ENCODE results near the gene RTRAF. TPM values are rescaled to one million over a fixed set of nuclear protein-coding genes. Genes with fewer than 3 reads are reported as not detected.

Gene RTRAF
- total and polyA plus RNA-seq, 9 of the 15 experiments (the other 6 are each of a cell fraction or from before 2014, with no cell fraction given), result 126 to 204 (median 155) TPM

DNA sequence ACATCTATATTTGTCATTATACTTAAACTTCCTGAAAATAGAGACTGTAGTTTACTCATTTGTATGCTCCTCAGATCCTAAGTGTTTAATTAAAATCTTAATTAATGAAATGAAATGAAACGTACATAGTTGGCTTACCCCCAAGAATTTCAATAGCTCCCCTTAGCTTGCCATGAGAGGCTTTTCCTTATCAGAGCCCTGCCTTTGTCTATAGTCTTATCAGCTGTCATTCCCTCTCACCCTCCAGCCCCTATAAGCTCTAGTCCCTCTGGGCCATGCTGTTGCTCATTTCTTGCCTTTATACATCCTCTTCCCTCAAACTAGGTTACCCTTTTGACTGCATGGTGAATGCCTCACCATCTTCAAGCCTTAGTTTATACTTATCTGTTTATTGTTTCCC is 1.1 kb upstream of the RTRAF start:
- Histone ChIP-seq H3K4me3 (no peak overlapping the region), H3K9me1 (ENCODE audit: control insufficient read depth, insufficient read depth, low read length) (no peaks in the 10 kb centered on the region), H3K27ac (ENCODE audit: extremely low read depth, low read depth, low read length) (no peak overlapping the region; the same call in 2 of the 3 replicates), H3K9me3 (replicated peaks; ENCODE audit: control insufficient read depth, insufficient read depth, low read depth, low read length) (no peaks in the 10 kb centered on the region), H2AFZ (ENCODE audit: low read depth, low read length) (peak overlapping the region; percentile 95), H3K9ac (ENCODE audit: insufficient read depth in 1 of 2, low read depth in 2 of 2, low read length in 2 of 2) (peak overlapping the region in 1 of 2 experiments; percentile 75; a peak in 1 of 4 replicates), H3K27me3 (ENCODE audit: control insufficient read depth in 2 of 2, insufficient read depth in 2 of 2, low read length in 2 of 2) (peaks cover under 1 to 2% of the 10 kb centered on the region in 2 experiments; a peak in 2 of 5 replicates), H3K4me2 (ENCODE audit: insufficient read depth, low read length) (peak overlapping the region; percentile 89), H3K36me3 (ENCODE audit: control insufficient read depth, insufficient read depth, low read length) (peaks cover 17% of the 10 kb centered on the region; the same call in 2 of the 3 replicates), H3K4me1 (replicated peaks in 1 of 2; ENCODE audit: control insufficient read depth in 2 of 2, insufficient read depth in 2 of 2, low read length in 2 of 2) (no peaks in the 10 kb centered on the region; a peak in 1 of 5 replicates), H4K20me1 (replicated peaks; ENCODE audit: control insufficient read depth, insufficient read depth, low read length) (no peaks in the 10 kb centered on the region; the same call in 1 of the 2 replicates), H3K79me2 (ENCODE audit: control insufficient read depth, insufficient read depth, low read length) (peaks cover 33% of the 10 kb centered on the region)
- ChIA-PET POLR2A (no interaction called here), CTCF (ENCODE audit: low intra/inter-chr PET ratio) (interaction anchor here (0.6 kb wide), 1 partner anchor 10 kb away, joined by 3 read pairs; no protein-coding TSS in a partner anchor)
- BruUV-seq (replicated peaks), result no TSS peak
- peak; percentile 14 to 24 (median 18) for DNase-seq (ENCODE audit: extremely low read depth in 1 of 4, low spot score in 3 of 4)
- in situ Hi-C loops (cut with MboI) (no loop called here), intact Hi-C loops (cut with micrococcal nuclease) (no loop called here)
- ATAC-seq, result peak; percentile 13; the same call in 1 of the 3 replicates
- FAIRE-seq, result no peak
- WGBS (ENCODE audit: insufficient coverage, low coverage, missing lambda C conversion rate), result 0% methylated on average over 1 of the region's 1 CpG
- TF ChIP-seq HDAC2 (IDR thresholded peaks at IDR 0.05), result no peak
- no peak for TF ChIP-seq PRMT5 (CRISPR knock-in tag; IDR thresholded peaks at IDR 0.05)
- TF ChIP-seq, protein P1, sequence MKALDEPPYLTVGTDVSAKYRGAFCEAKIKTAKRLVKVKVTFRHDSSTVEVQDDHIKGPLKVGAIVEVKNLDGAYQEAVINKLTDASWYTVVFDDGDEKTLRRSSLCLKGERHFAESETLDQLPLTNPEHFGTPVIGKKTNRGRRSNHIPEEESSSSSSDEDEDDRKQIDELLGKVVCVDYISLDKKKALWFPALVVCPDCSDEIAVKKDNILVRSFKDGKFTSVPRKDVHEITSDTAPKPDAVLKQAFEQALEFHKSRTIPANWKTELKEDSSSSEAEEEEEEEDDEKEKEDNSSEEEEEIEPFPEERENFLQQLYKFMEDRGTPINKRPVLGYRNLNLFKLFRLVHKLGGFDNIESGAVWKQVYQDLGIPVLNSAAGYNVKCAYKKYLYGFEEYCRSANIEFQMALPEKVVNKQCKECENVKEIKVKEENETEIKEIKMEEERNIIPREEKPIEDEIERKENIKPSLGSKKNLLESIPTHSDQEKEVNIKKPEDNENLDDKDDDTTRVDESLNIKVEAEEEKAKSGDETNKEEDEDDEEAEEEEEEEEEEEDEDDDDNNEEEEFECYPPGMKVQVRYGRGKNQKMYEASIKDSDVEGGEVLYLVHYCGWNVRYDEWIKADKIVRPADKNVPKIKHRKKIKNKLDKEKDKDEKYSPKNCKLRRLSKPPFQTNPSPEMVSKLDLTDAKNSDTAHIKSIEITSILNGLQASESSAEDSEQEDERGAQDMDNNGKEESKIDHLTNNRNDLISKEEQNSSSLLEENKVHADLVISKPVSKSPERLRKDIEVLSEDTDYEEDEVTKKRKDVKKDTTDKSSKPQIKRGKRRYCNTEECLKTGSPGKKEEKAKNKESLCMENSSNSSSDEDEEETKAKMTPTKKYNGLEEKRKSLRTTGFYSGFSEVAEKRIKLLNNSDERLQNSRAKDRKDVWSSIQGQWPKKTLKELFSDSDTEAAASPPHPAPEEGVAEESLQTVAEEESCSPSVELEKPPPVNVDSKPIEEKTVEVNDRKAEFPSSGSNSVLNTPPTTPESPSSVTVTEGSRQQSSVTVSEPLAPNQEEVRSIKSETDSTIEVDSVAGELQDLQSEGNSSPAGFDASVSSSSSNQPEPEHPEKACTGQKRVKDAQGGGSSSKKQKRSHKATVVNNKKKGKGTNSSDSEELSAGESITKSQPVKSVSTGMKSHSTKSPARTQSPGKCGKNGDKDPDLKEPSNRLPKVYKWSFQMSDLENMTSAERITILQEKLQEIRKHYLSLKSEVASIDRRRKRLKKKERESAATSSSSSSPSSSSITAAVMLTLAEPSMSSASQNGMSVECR (CRISPR knock-in tag; IDR thresholded peaks at IDR 0.05), result no peak
- TF ChIP-seq ZNF165 (CRISPR knock-in tag; IDR thresholded peaks at IDR 0.05; ENCODE audit: borderline replicate concordance), result no peak
- no peak for TF ChIP-seq NFE2 (IDR thresholded peaks at IDR 0.05; ENCODE audit: low read depth)
- no peak for TF ChIP-seq BRD4 (IDR thresholded peaks at IDR 0.05)
- no peak for TF ChIP-seq PHF8 (IDR thresholded peaks at IDR 0.05; ENCODE audit: borderline replicate concordance, low read length)
- TF ChIP-seq JUNB (CRISPR knock-in tag; conservative IDR thresholded peaks at IDR 0.05), result no peak
- TF ChIP-seq ESRRA (IDR thresholded peaks at IDR 0.05; ENCODE audit: borderline replicate concordance, low read depth), result no peak
- TF ChIP-seq HNRNPH1 (optimal IDR thresholded peaks at IDR 0.05; ENCODE audit: low read depth, low read length), result no peak
- TF ChIP-seq NCOA6 (IDR thresholded peaks at IDR 0.05), result no peak
- no peak for TF ChIP-seq KAT8 (IDR thresholded peaks at IDR 0.05; ENCODE audit: low read depth)
- TF ChIP-seq, protein P2, sequence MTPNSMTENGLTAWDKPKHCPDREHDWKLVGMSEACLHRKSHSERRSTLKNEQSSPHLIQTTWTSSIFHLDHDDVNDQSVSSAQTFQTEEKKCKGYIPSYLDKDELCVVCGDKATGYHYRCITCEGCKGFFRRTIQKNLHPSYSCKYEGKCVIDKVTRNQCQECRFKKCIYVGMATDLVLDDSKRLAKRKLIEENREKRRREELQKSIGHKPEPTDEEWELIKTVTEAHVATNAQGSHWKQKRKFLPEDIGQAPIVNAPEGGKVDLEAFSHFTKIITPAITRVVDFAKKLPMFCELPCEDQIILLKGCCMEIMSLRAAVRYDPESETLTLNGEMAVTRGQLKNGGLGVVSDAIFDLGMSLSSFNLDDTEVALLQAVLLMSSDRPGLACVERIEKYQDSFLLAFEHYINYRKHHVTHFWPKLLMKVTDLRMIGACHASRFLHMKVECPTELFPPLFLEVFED (CRISPR knock-in tag; conservative IDR thresholded peaks at IDR 0.05), result no peak
- TF ChIP-seq, protein P3, sequence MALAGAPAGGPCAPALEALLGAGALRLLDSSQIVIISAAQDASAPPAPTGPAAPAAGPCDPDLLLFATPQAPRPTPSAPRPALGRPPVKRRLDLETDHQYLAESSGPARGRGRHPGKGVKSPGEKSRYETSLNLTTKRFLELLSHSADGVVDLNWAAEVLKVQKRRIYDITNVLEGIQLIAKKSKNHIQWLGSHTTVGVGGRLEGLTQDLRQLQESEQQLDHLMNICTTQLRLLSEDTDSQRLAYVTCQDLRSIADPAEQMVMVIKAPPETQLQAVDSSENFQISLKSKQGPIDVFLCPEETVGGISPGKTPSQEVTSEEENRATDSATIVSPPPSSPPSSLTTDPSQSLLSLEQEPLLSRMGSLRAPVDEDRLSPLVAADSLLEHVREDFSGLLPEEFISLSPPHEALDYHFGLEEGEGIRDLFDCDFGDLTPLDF (CRISPR knock-in tag; IDR thresholded peaks at IDR 0.05), result no peak
- no peak for TF ChIP-seq MCM5 (IDR thresholded peaks at IDR 0.05; ENCODE audit: low read depth)
- no peak for TF ChIP-seq SMAD4 (CRISPR knock-in tag; conservative IDR thresholded peaks at IDR 0.05)

Data from K562 (cell line).